ENCODE results near the gene ARHGAP9.

ARHGAP9 gene

GRCh38 chr12:57452181-57452936, 27.3 kb downstream of the ARHGAP9 start (continued):
- TF ChIP-seq ZBTB11 (tag by site-specific recombination; conservative IDR thresholded peaks at IDR 0.05; ENCODE audit: low read depth) (no peak), ZNF335 (tag by site-specific recombination; conservative IDR thresholded peaks at IDR 0.05) (peak; percentile 47; the same call in 1 of the 2 replicates), ZNF114 (tag by site-specific recombination; IDR thresholded peaks at IDR 0.05) (no peak), PRDM2 (tag by site-specific recombination; IDR thresholded peaks at IDR 0.05; ENCODE audit: borderline replicate concordance) (no peak), ZNF830 (tag by site-specific recombination; IDR thresholded peaks at IDR 0.05; ENCODE audit: low read depth) (no peak), ZNF514 (tag by site-specific recombination; IDR thresholded peaks at IDR 0.05) (no peak), ZNF341 (tag by site-specific recombination; IDR thresholded peaks at IDR 0.05; ENCODE audit: low read depth) (peak; percentile 90), ZNF132 (tag by site-specific recombination; IDR thresholded peaks at IDR 0.05; ENCODE audit: borderline replicate concordance) (no peak), EGR2 (tag by site-specific recombination; IDR thresholded peaks at IDR 0.05; ENCODE audit: low read depth) (peak; percentile 32; the same call in 1 of the 2 replicates), HOXC10 (CRISPR knock-in tag; IDR thresholded peaks at IDR 0.05) (no peak), ZNF433 (tag by site-specific recombination; IDR thresholded peaks at IDR 0.05; ENCODE audit: low read depth) (no peak), KLF16 (tag by site-specific recombination; IDR thresholded peaks at IDR 0.05) (peak; percentile 57; the same call in 1 of the 2 replicates), ZFP3 (tag by site-specific recombination; IDR thresholded peaks at IDR 0.05; ENCODE audit: low read depth) (no peak), ZNF843 (tag by site-specific recombination; IDR thresholded peaks at IDR 0.05) (no peak), GLI2 (tag by site-specific recombination; IDR thresholded peaks at IDR 0.05; ENCODE audit: borderline replicate concordance, low read depth) (no peak), ZNF292 (tag by site-specific recombination; IDR thresholded peaks at IDR 0.05; ENCODE audit: borderline replicate concordance, low read depth) (no peak), ZSCAN23 (tag by site-specific recombination; IDR thresholded peaks at IDR 0.05) (no peak), ZNF423 (tag by site-specific recombination; IDR thresholded peaks at IDR 0.05) (no peak), ZNF391 (tag by site-specific recombination; IDR thresholded peaks at IDR 0.05; ENCODE audit: borderline replicate concordance, low read depth) (no peak), TSHZ1 (tag by site-specific recombination; IDR thresholded peaks at IDR 0.05; ENCODE audit: borderline replicate concordance) (no peak), ZNF645 (tag by site-specific recombination; IDR thresholded peaks at IDR 0.05) (no peak), SP2 (tag by site-specific recombination; IDR thresholded peaks at IDR 0.05) (peak; percentile 22; the same call in 1 of the 2 replicates), ZFP37 (tag by site-specific recombination; IDR thresholded peaks at IDR 0.05) (no peak), ZSCAN18 (tag by site-specific recombination; IDR thresholded peaks at IDR 0.05) (no peak)

Measured in HEK293 (cell line).